ENCODE results near the gene PRKN. TPM values are rescaled to one million over a fixed set of nuclear protein-coding genes. Genes with fewer than 3 reads are reported as not detected.

PRKN gene
- total and polyA plus RNA-seq, 2 donors (not counting 3 experiments of a cell fraction or from before 2014, with no cell fraction given) = 0.06 TPM; not detected in 1

- H3K27me3 ChIP-seq (ENCODE audit: control insufficient read depth in 2 of 2, insufficient read depth in 2 of 2, low read length in 2 of 2) = no peaks in the 10 kb centered on the region
- no peaks in the 10 kb centered on the region for H3K79me2 ChIP-seq (ENCODE audit: control insufficient read depth, insufficient read depth, low read length)
- H3K4me3 ChIP-seq (replicated peaks in 1 of 3; ENCODE audit: insufficient read depth in 1 of 3, low read depth in 1 of 3, low read length in 3 of 3) = no peak overlapping the region
- no peaks in the 10 kb centered on the region for H3K9me3 ChIP-seq (replicated peaks; ENCODE audit: control insufficient read depth, insufficient read depth, low read length)
- ChIA-PET CTCF (no interaction called here), POLR2A (no interaction called here)
- BruUV-seq (replicated peaks) = no TSS peak
- H3K4me1 ChIP-seq (ENCODE audit: control insufficient read depth, extremely low read depth, insufficient read depth, low read length) = no peaks in the 10 kb centered on the region
- intact Hi-C loops (cut with micrococcal nuclease) = no loop called here
- H2AFZ ChIP-seq (ENCODE audit: low read depth, low read length) = no peak overlapping the region
- FAIRE-seq (no peak), DNase-seq (ENCODE audit: low read depth, low spot score) (no peak)
- dilution Hi-C loops (cut with MboI; ENCODE audit: extremely low pct_ligation_motif_present, low sequenced_read_pairs) = no loop called here
- no peak overlapping the region for H3K27ac ChIP-seq (ENCODE audit: insufficient read depth, low read depth, low read length)
- H3K9me1 ChIP-seq (replicated peaks; ENCODE audit: control insufficient read depth, extremely low read depth, insufficient read depth, low read length) = no peaks in the 10 kb centered on the region
- no peak overlapping the region for H3K4me2 ChIP-seq (ENCODE audit: insufficient read depth, low read length)
- H3K36me3 ChIP-seq (ENCODE audit: control insufficient read depth in 2 of 2, extremely low read depth in 1 of 2, insufficient read depth in 2 of 2, low read length in 2 of 2) = no peaks in the 10 kb centered on the region
- TF ChIP-seq FOS (IDR thresholded peaks at IDR 0.05; ENCODE audit: borderline replicate concordance, insufficient read depth, low read length) = no peak
- TF ChIP-seq EZH2 (IDR thresholded peaks at IDR 0.05; ENCODE audit: borderline replicate concordance, low read depth, low read length, severe bottlenecking) = no peak
- TF ChIP-seq POLR2AphosphoS5 (IDR thresholded peaks at IDR 0.05; ENCODE audit: insufficient read depth, low read depth, low read length) = no peak
- TF ChIP-seq JUN (IDR thresholded peaks at IDR 0.05; ENCODE audit: borderline replicate concordance, insufficient read depth, insufficient read length, low read depth) = no peak
- TF ChIP-seq CTCF (IDR thresholded peaks at IDR 0.05; ENCODE audit: extremely low read depth in 1 of 2, insufficient read depth in 1 of 2, low read depth in 1 of 2, low read length in 2 of 2) = no peak
- no peak for TF ChIP-seq POLR2A (IDR thresholded peaks at IDR 0.05; ENCODE audit: low read depth, low read length)
- no peak for TF ChIP-seq MYC (IDR thresholded peaks at IDR 0.05; ENCODE audit: low read depth, low read length)
- no peak for TF ChIP-seq MAX (IDR thresholded peaks at IDR 0.05; ENCODE audit: insufficient read depth, insufficient read length)
- no peak for TF ChIP-seq GATA2 (IDR thresholded peaks at IDR 0.05; ENCODE audit: insufficient read depth, insufficient read length, low read depth, low read length)
- no peak overlapping the region for H3K9ac ChIP-seq (replicated peaks; ENCODE audit: extremely low read depth, insufficient read depth, low read length)
- H4K20me1 ChIP-seq (replicated peaks; ENCODE audit: control insufficient read depth, extremely low read depth, insufficient read depth, low read length) = no peaks in the 10 kb centered on the region
These were observed 455.6 kb downstream of the PRKN start for GRCh38 chr6:162271922-162272321.

All from endothelial cell of umbilical vein (primary cell).